ENCODE results near the gene C2orf42.

DNA sequence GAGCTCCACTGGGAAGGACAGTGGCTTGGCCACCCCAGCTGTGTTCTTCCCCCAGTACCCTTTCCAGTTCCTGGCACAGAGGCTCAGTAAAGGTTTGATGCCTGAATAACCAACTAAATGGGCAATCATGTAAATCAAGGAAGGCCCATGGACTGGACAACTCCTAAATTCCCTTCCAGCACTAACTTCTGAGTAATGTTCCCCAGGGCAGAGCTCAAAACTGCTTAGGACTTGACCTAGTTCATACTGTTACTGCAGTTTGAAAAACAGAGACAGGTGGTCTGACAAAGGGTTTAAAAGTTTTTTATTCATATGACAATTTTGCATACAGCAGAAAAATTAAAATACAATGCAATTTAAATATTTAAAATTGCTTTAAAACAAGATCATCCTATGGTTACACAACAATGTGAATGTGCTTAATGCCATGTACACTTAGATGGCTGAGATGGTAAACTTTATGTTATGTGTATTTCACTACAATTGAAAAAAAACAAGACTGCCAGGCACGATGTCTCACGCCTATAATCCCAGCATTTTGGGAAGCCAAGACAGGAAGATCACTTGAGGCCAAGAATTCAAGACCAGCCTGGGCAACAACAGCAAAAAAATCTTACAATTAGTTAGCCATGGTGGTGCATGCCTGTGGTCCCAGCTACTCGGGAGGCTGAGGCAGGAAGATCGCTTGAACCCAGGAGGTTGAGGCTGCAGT lies 77.3 kb downstream of the C2orf42 start:
- TF ChIP-seq, protein P1, sequence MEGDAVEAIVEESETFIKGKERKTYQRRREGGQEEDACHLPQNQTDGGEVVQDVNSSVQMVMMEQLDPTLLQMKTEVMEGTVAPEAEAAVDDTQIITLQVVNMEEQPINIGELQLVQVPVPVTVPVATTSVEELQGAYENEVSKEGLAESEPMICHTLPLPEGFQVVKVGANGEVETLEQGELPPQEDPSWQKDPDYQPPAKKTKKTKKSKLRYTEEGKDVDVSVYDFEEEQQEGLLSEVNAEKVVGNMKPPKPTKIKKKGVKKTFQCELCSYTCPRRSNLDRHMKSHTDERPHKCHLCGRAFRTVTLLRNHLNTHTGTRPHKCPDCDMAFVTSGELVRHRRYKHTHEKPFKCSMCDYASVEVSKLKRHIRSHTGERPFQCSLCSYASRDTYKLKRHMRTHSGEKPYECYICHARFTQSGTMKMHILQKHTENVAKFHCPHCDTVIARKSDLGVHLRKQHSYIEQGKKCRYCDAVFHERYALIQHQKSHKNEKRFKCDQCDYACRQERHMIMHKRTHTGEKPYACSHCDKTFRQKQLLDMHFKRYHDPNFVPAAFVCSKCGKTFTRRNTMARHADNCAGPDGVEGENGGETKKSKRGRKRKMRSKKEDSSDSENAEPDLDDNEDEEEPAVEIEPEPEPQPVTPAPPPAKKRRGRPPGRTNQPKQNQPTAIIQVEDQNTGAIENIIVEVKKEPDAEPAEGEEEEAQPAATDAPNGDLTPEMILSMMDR (IDR thresholded peaks at IDR 0.05 in 2 of 3, conservative IDR thresholded peaks at IDR 0.05 in 1 of 3; ENCODE audit: borderline replicate concordance in 1 of 3, insufficient read depth in 1 of 3, low read depth in 2 of 3, low read length in 2 of 3), result no peak
- no peak for TF ChIP-seq RAD21 (IDR thresholded peaks at IDR 0.05; ENCODE audit: low read depth)
- TF ChIP-seq POLR2AphosphoS5 (IDR thresholded peaks at IDR 0.05; ENCODE audit: low read depth, low read length), result no peak
- TF ChIP-seq EZH2 (IDR thresholded peaks at IDR 0.05), result no peak
- no peak for TF ChIP-seq ZNF274 (IDR thresholded peaks at IDR 0.05; ENCODE audit: low read depth, low read length)
- TF ChIP-seq POLR2A (IDR thresholded peaks at IDR 0.05; ENCODE audit: borderline replicate concordance, extremely low read depth, insufficient read depth, insufficient read length), result no peak
- no peak for TF ChIP-seq CEBPB (IDR thresholded peaks at IDR 0.05; ENCODE audit: low read depth)
- TF ChIP-seq JUND (IDR thresholded peaks at IDR 0.05), result no peak
- no peak for TF ChIP-seq TCF7L2 (IDR thresholded peaks at IDR 0.05; ENCODE audit: borderline replicate concordance, extremely low read depth, insufficient read depth, insufficient read length)
- no peak for TF ChIP-seq ZFX (IDR thresholded peaks at IDR 0.05)
- TF ChIP-seq FOSL1 (IDR thresholded peaks at IDR 0.05; ENCODE audit: low read depth), result no peak
- no peak for TF ChIP-seq YY1 (IDR thresholded peaks at IDR 0.05; ENCODE audit: extremely low read depth, insufficient replicate concordance, low read depth, low read length)
- TF ChIP-seq, protein P2, sequence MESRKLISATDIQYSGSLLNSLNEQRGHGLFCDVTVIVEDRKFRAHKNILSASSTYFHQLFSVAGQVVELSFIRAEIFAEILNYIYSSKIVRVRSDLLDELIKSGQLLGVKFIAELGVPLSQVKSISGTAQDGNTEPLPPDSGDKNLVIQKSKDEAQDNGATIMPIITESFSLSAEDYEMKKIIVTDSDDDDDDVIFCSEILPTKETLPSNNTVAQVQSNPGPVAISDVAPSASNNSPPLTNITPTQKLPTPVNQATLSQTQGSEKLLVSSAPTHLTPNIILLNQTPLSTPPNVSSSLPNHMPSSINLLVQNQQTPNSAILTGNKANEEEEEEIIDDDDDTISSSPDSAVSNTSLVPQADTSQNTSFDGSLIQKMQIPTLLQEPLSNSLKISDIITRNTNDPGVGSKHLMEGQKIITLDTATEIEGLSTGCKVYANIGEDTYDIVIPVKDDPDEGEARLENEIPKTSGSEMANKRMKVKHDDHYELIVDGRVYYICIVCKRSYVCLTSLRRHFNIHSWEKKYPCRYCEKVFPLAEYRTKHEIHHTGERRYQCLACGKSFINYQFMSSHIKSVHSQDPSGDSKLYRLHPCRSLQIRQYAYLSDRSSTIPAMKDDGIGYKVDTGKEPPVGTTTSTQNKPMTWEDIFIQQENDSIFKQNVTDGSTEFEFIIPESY (IDR thresholded peaks at IDR 0.05; ENCODE audit: extremely low read depth, insufficient replicate concordance, low read length), result no peak
- TF ChIP-seq SIN3A (IDR thresholded peaks at IDR 0.05; ENCODE audit: low read depth), result no peak
